Kidney (tissue), 14 donors: ENCODE data around the gene TAS2R31. TPM values are rescaled to one million over a fixed set of nuclear protein-coding genes. Genes with fewer than 3 reads are reported as not detected.
"Not testable (repeated sequence)": the region's sequence is repeated elsewhere in the genome, so short reads cannot be mapped to it uniquely, and the experiment has no call there.

Experiments used
- DNase-seq, 5 donors: peaks; one replicate each; pipeline ENCODE4 v3.0.0-alpha.2; 2013 to 2020
- FAIRE-seq: peaks from 2 replicates; lab custom pipeline; 2012; peaks lifted over from hg19 to GRCh38; lab: Jason Lieb, UNC
- H3K27ac ChIP-seq, 2 donors: one replicate each; pipeline ENCODE4 v1.7.0; 2013; ENCODE audit warnings: low read depth in 2 of 2, low read length in 2 of 2, inconsistent platforms in 1 of 2
- H3K27me3 ChIP-seq: one replicate; pipeline ENCODE4 v1.7.1; 2013; ENCODE audit warnings: low read length, inconsistent platforms; ENCODE audit not compliant: control insufficient read depth, insufficient read depth
- H3K36me3 ChIP-seq, 3 donors: one replicate each; pipeline versions ENCODE4 v1.7.0 to v1.7.1; 2013; ENCODE audit warnings: low read length in 3 of 3, control low read depth in 1 of 3, inconsistent platforms in 1 of 3; ENCODE audit not compliant: insufficient read depth in 3 of 3, control insufficient read depth in 2 of 3
- H3K4me1 ChIP-seq, 3 donors: one replicate each; pipeline versions ENCODE4 v1.7.0 to v1.7.1; 2013; ENCODE audit warnings: low read length in 3 of 3, inconsistent platforms in 1 of 3, low read depth in 1 of 3; ENCODE audit not compliant: control insufficient read depth in 2 of 3, insufficient read depth in 2 of 3
- H3K4me3 ChIP-seq, 3 donors: one replicate each; pipeline versions ENCODE4 v1.7.0 to v1.8.1; 2013; ENCODE audit warnings: low read length in 3 of 3, control low read depth in 1 of 3, inconsistent platforms in 1 of 3
- H3K9ac ChIP-seq, 3 donors: one replicate each; pipeline versions ENCODE4 v1.7.0 to v1.7.1; 2013; ENCODE audit warnings: low read length in 3 of 3, control low read depth in 1 of 3, inconsistent platforms in 1 of 3
- H3K9me3 ChIP-seq, 3 donors: one replicate each; pipeline versions ENCODE4 v1.7.0 to v1.7.1; 2013; ENCODE audit warnings: low read length in 3 of 3, control low read depth in 1 of 3, inconsistent platforms in 1 of 3; ENCODE audit not compliant: control insufficient read depth in 2 of 3, insufficient read depth in 1 of 3
- CTCF ChIP-seq: IDR thresholded peaks from 3 replicates; pipeline ENCODE4 v1.5.1; 2012; ENCODE audit warnings: mild to moderate bottlenecking, moderate library complexity, borderline replicate concordance; ENCODE audit not compliant: insufficient read depth; ENCODE audit errors: extremely low read depth
- intact Hi-C: fragments of 100-400 bp; cut with DNase I; formaldehyde crosslinking; loops from one replicate; pipeline ENCODE4 v1.11.1; 2022
- polyA plus RNA-seq: library from polyadenylated mRNA; stranded (reverse); fragments of 350-450 nt; fragmentation: Illumina TruSeq; extraction: RNeasy Lipid Tissue Mini Kit (QIAGEN cat#74804); gene quantifications from one replicate; pipeline ENCODE4 v1.2.3, GENCODE V29; 2014; ENCODE audit warnings: low read depth, low replicate concordance; ENCODE audit not compliant: insufficient read depth
- total RNA-seq: library from RNA; stranded (reverse); fragmentation: NEBNext Ultra II Directional; extraction: Animal tissue kit (Norgen Biotek cat#: 25700); gene quantifications from one replicate; pipeline ENCODE4 v1.2.1, GENCODE V29; 2021
- donor health status: control.
- donor health status: control.
- donor health status: control.
- donor health status: control.
- donor health status: control.
- donor health status: DM: yes; HTN: yes; CAD: no.
- donor health status: Normal renal cell carcinoma (clear cell type).

The TAS2R31 gene
- total and polyA plus RNA-seq, 2 donors from 2014 or later: 5.9 TPM; not detected in 1

DNA sequence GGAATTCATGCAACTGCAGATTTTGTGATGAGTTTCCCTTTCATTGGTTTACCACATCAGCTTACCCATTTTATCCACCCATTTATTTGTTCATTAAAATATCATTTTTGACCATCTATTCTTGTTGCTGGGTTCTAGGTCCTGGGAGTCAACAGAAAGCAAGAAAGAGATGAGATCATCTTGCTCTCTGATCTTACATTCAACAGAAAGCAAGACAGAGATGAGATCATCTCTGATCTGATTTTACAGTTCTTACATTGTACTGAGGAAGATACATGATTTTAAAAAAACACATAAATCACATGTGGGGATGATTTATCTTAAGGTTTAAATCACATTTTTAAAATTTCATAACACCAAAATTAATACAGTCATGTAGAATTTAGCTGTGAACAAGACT, 28.6 kb upstream of the TAS2R31 start:
- Histone ChIP-seq H3K9me3 (no peaks in the 10 kb centered on the region), H3K27me3 (no peaks in the 10 kb centered on the region), H3K36me3 (no peaks in the 10 kb centered on the region), H3K4me1 (no peaks in the 10 kb centered on the region), H3K9ac (no peak overlapping the region), H3K27ac (no peak overlapping the region), H3K4me3 (no peak overlapping the region)
- TF ChIP-seq CTCF: no peak
- intact Hi-C loops: no loop called here
- DNase-seq (no peak), FAIRE-seq (no peak)

GRCh38 chr12:11059041-11059440, 27.8 kb upstream of the TAS2R31 start:
- no peak for TF ChIP-seq CTCF
- Histone ChIP-seq H3K4me1 (no peaks in the 10 kb centered on the region), H3K36me3 (no peaks in the 10 kb centered on the region), H3K27me3 (no peaks in the 10 kb centered on the region), H3K4me3 (no peak overlapping the region), H3K9me3 (no peaks in the 10 kb centered on the region), H3K9ac (no peak overlapping the region), H3K27ac (no peak overlapping the region)
- DNase-seq: no peak
- intact Hi-C loops: no loop called here
- FAIRE-seq: no peak

- Histone ChIP-seq H3K9ac (no peak overlapping the region), H3K4me3 (no peak overlapping the region), H3K36me3 (no peaks in the 10 kb centered on the region), H3K27me3 (no peaks in the 10 kb centered on the region), H3K4me1 (no peaks in the 10 kb centered on the region), H3K27ac (no peak overlapping the region), H3K9me3 (no peaks in the 10 kb centered on the region)
- FAIRE-seq (no peak), DNase-seq (no peak)
- TF ChIP-seq CTCF: no peak
- intact Hi-C loops: no loop called here
These were observed 24.1 kb upstream of the TAS2R31 start for GRCh38 chr12:11055306-11055705.

GRCh38 chr12:11049806-11050531, 18.8 kb upstream of the TAS2R31 start:
- intact Hi-C loops, H3K36me3 ChIP-seq, H3K4me1 ChIP-seq, FAIRE-seq, DNase-seq, H3K4me3 ChIP-seq, H3K9me3 ChIP-seq, H3K9ac ChIP-seq, H3K27me3 ChIP-seq, H3K27ac ChIP-seq: not testable (repeated sequence)

GRCh38 chr12:11041366-11041765, 10.2 kb upstream of the TAS2R31 start:
- H3K4me3 ChIP-seq, DNase-seq, H3K4me1 ChIP-seq, H3K9me3 ChIP-seq, H3K36me3 ChIP-seq, FAIRE-seq, H3K27me3 ChIP-seq, H3K9ac ChIP-seq, intact Hi-C loops, H3K27ac ChIP-seq: not testable (repeated sequence)
